H1 (cell line): ENCODE data around the gene PDLIM3. TPM values are rescaled to one million over a fixed set of nuclear protein-coding genes. Genes with fewer than 3 reads are reported as not detected.

ENCODE experiments used
- CTCF ChIA-PET: fragments of 300-600 bp; sonication (Branson Sonifier 250); formaldehyde crosslinking; loops from one replicate; lab custom pipeline; 2021; ENCODE audit not compliant: partially characterized antibody; lab: Charles Lee
- POLR2A ChIA-PET: fragments of 300-600 bp; sonication (Branson Sonifier 250); formaldehyde crosslinking; loops from one replicate; lab custom pipeline; 2021; ENCODE audit warnings: inconsistent platforms; ENCODE audit not compliant: partially characterized antibody; lab: Charles Lee
- DNase-seq, 2 experiments: peaks; one replicate each; pipeline versions ENCODE4 v3.0.0 to v3.0.0-alpha.2; 2010 to 2022; ENCODE audit warnings: low spot score in 2 of 2, low read depth in 1 of 2, mixed read lengths in 1 of 2
- FAIRE-seq: peaks from 2 replicates; lab custom pipeline; 2011; peaks lifted over from hg19 to GRCh38; lab: Jason Lieb, UNC
- H2AFZ ChIP-seq: 2 replicates; pipeline ENCODE4 v1.8.1; 2012; ENCODE audit warnings: low read length, inconsistent platforms
- H2AK5ac ChIP-seq: 2 replicates; pipeline ENCODE4 v1.6.1; 2013; ENCODE audit warnings: low read depth, low read length
- H2BK120ac ChIP-seq: replicated peaks from 2 replicates; pipeline ENCODE3; 2013; ENCODE audit warnings: low read depth, low read length, inconsistent platforms
- H2BK12ac ChIP-seq: 2 replicates; pipeline ENCODE4 v1.6.1; 2013; ENCODE audit warnings: low read depth, low read length
- H2BK15ac ChIP-seq: 2 replicates; pipeline ENCODE4 v1.6.1; 2013; ENCODE audit warnings: low read length
- H2BK20ac ChIP-seq: 2 replicates; pipeline ENCODE4 v1.6.1; 2013; ENCODE audit warnings: low read length
- H2BK5ac ChIP-seq: 2 replicates; pipeline ENCODE4 v1.6.1; 2013; ENCODE audit warnings: low read depth, low read length
- H3K14ac ChIP-seq: 2 replicates; pipeline ENCODE4 v1.6.1; 2013; ENCODE audit warnings: inconsistent platforms; ENCODE audit not compliant: insufficient read length
- H3K18ac ChIP-seq: 2 replicates; pipeline ENCODE4 v1.6.1; 2013; ENCODE audit warnings: low read length; ENCODE audit errors: extremely low read depth
- H3K23ac ChIP-seq: 2 replicates; pipeline ENCODE4 v1.6.1; 2013; ENCODE audit warnings: inconsistent platforms; ENCODE audit not compliant: insufficient read length
- H3K23me2 ChIP-seq: 2 replicates; pipeline ENCODE4 v1.6.1; 2013; ENCODE audit warnings: low read depth, low read length
- H3K27ac ChIP-seq: 2 replicates; pipeline ENCODE4 v1.6.1; 2011; ENCODE audit warnings: low read depth, low read length, inconsistent platforms
- H3K27me3 ChIP-seq, 4 experiments: replicated peaks in 1 of 4; 1 replicate in 1 of 4; 2 replicates in 3 of 4; pipeline versions ENCODE4 v1.6.1 to v1.8.1; 2011 to 2013; ENCODE audit warnings: low read length in 3 of 4, mild to moderate bottlenecking in 3 of 4, inconsistent platforms in 2 of 4, mixed read lengths in 2 of 4, moderate library complexity in 1 of 4; ENCODE audit not compliant: control insufficient read depth in 3 of 4, insufficient read depth in 3 of 4; ENCODE audit errors: extremely low read depth in 1 of 4
- H3K36me3 ChIP-seq, 4 experiments: 2 replicates each; pipeline versions ENCODE4 v1.6.1 to v1.8.1; 2011 to 2013; ENCODE audit warnings: mild to moderate bottlenecking in 4 of 4, low read length in 3 of 4, moderate library complexity in 2 of 4, control low read depth in 1 of 4, inconsistent platforms in 1 of 4; ENCODE audit not compliant: insufficient read depth in 4 of 4, control insufficient read depth in 2 of 4
- H3K4ac ChIP-seq: replicated peaks from 2 replicates; pipeline ENCODE3; 2013; ENCODE audit warnings: low read length, low read depth, mixed read lengths, inconsistent platforms; ENCODE audit not compliant: insufficient read length
- H3K4me1 ChIP-seq, 4 experiments: replicated peaks in 1 of 4; 1 replicate in 1 of 4; 2 replicates in 3 of 4; pipeline versions ENCODE4 v1.6.1 to v1.8.1; 2011 to 2013; ENCODE audit warnings: low read length in 3 of 4, inconsistent platforms in 2 of 4, mixed read lengths in 1 of 4; ENCODE audit not compliant: insufficient read depth in 4 of 4, control insufficient read depth in 3 of 4
- H3K4me2 ChIP-seq, 2 experiments: 2 replicates each; pipeline versions ENCODE4 v1.6.1 to v1.8.1; 2011 to 2013; ENCODE audit warnings: low read depth in 2 of 2, low read length in 2 of 2, control low read depth in 1 of 2, inconsistent platforms in 1 of 2, mild to moderate bottlenecking in 1 of 2; ENCODE audit not compliant: insufficient read depth in 1 of 2
- H3K4me3 ChIP-seq, 4 experiments: fragments of 200-600, 300-600 bp in 1 of 4; sonication (generic), shearing (Covaris generic), sonication (Bioruptor Twin) in 1 of 4; 2 replicates each; pipeline versions ENCODE4 v1.5.1 to v1.8.1; 2011 to 2016; ENCODE audit warnings: low read length in 4 of 4, low read depth in 3 of 4, control low read depth in 2 of 4, inconsistent platforms in 2 of 4, mild to moderate bottlenecking in 2 of 4, mixed read lengths in 1 of 4, moderate library complexity in 1 of 4; ENCODE audit not compliant: insufficient read depth in 2 of 4; ENCODE audit errors: extremely low read depth in 1 of 4
- H3K56ac ChIP-seq: replicated peaks from 2 replicates; pipeline ENCODE3; 2013; ENCODE audit warnings: low read depth, mild to moderate bottlenecking, mixed read lengths, low read length, inconsistent platforms; ENCODE audit not compliant: insufficient read length
- H3K79me1 ChIP-seq: 2 replicates; pipeline ENCODE4 v1.6.1; 2013; ENCODE audit warnings: low read depth, low read length, control low read depth
- H3K79me2 ChIP-seq, 2 experiments: 2 replicates each; pipeline versions ENCODE4 v1.6.1 to v1.8.1; 2012 to 2013; ENCODE audit warnings: low read length in 2 of 2, mild to moderate bottlenecking in 2 of 2, inconsistent platforms in 1 of 2; ENCODE audit not compliant: insufficient read depth in 2 of 2, control insufficient read depth in 1 of 2
- H3K9ac ChIP-seq, 4 experiments: replicated peaks in 1 of 4; 1 replicate in 1 of 4; 2 replicates in 3 of 4; pipeline versions ENCODE4 v1.6.1 to v1.8.1; 2011 to 2013; ENCODE audit warnings: low read depth in 3 of 4, low read length in 3 of 4, control low read depth in 2 of 4, mild to moderate bottlenecking in 2 of 4, moderate library complexity in 2 of 4, inconsistent platforms in 1 of 4; ENCODE audit errors: extremely low read depth in 1 of 4
- H3K9me3 ChIP-seq, 2 experiments: 2 replicates each; pipeline versions ENCODE4 v1.6.1 to v1.8.1; 2012 to 2013; ENCODE audit warnings: mild to moderate bottlenecking in 2 of 2, moderate library complexity in 2 of 2, control low read depth in 1 of 2, inconsistent platforms in 1 of 2, low read depth in 1 of 2, low read length in 1 of 2, mixed read lengths in 1 of 2; ENCODE audit not compliant: insufficient read depth in 2 of 2
- H4K20me1 ChIP-seq, 2 experiments: replicated peaks in 1 of 2; 2 replicates each; pipeline versions ENCODE3 to v1.8.1; 2011 to 2013; ENCODE audit warnings: inconsistent platforms in 2 of 2, low read length in 2 of 2, mild to moderate bottlenecking in 1 of 2; ENCODE audit not compliant: insufficient read depth in 2 of 2, control insufficient read depth in 1 of 2
- H4K5ac ChIP-seq: 2 replicates; pipeline ENCODE4 v1.6.1; 2013; ENCODE audit warnings: low read length, low read depth, mixed read lengths, inconsistent platforms; ENCODE audit not compliant: insufficient read length
- H4K8ac ChIP-seq: 2 replicates; pipeline ENCODE4 v1.8.0; 2013; ENCODE audit warnings: mild to moderate bottlenecking, moderate library complexity, low read length, inconsistent platforms; ENCODE audit not compliant: insufficient read depth; ENCODE audit errors: extremely low read depth
- H4K91ac ChIP-seq: replicated peaks from 2 replicates; pipeline ENCODE3; 2013; ENCODE audit warnings: low read length, mixed read lengths, inconsistent platforms; ENCODE audit not compliant: insufficient read length
- CBX8 ChIP-seq: fragments of 300-800, 300-1000 bp; sonication (generic); IDR thresholded peaks from 2 replicates; pipeline ENCODE4 v1.7.1; 2016; ENCODE audit warnings: low read depth, low read length, borderline replicate concordance
- CTBP2 ChIP-seq: IDR thresholded peaks from 2 replicates; pipeline ENCODE4 v1.7.0; 2011; ENCODE audit warnings: borderline replicate concordance, mild to moderate bottlenecking, moderate library complexity, mixed read lengths, low read length; ENCODE audit not compliant: insufficient read depth, insufficient read length
- HDAC2 ChIP-seq, 2 experiments: fragments of 300-600 bp in 1 of 2; sonication (generic) in 1 of 2; IDR thresholded peaks; 2 replicates each; pipeline ENCODE4 v1.6.1; 2011 to 2012; ENCODE audit warnings: low read depth in 2 of 2, low read length in 2 of 2, mild to moderate bottlenecking in 2 of 2, moderate library complexity in 2 of 2, borderline replicate concordance in 1 of 2, inconsistent platforms in 1 of 2
- KDM4A ChIP-seq: IDR thresholded peaks from one replicate; pipeline ENCODE4 v1.7.1; 2012; ENCODE audit warnings: low read depth, mild to moderate bottlenecking, moderate library complexity, low read length, inconsistent platforms; ENCODE audit not compliant: severe bottlenecking
- NANOG ChIP-seq: IDR thresholded peaks from 2 replicates; pipeline ENCODE4 v1.6.1; 2011; ENCODE audit warnings: low read length, low read depth, mild to moderate bottlenecking, inconsistent platforms; ENCODE audit not compliant: insufficient read depth, poor library complexity, severe bottlenecking
- RXRA ChIP-seq: IDR thresholded peaks from 2 replicates; pipeline ENCODE4 v1.6.1; 2011; ENCODE audit warnings: low read depth, mild to moderate bottlenecking, low read length, moderate library complexity; ENCODE audit not compliant: insufficient read depth
- WGBS, 2 experiments: shearing (Covaris generic) in 1 of 2; methylation state at CpG; one replicate each; pipeline versions ENCODE4 v1.1.6 to v1.1.7; 2013 to 2015; ENCODE audit warnings: low lambda C conversion rate in 2 of 2, mixed read lengths in 2 of 2, inconsistent platforms in 1 of 2, low coverage in 1 of 2, missing lambda C conversion rate in 1 of 2; ENCODE audit not compliant: insufficient replicate concordance in 2 of 2, insufficient coverage in 1 of 2, insufficient read length in 1 of 2; ENCODE audit errors: extremely low coverage in 1 of 2, missing lambda C conversion rate in 1 of 2; 5-methylcytosine and 5-hydroxymethylcytosine counted together
- polyA plus RNA-seq, 7 experiments: library from polyadenylated mRNA; depleted of rRNA in 3 of 7; stranded (reverse) in 5 of 7; unstranded in 2 of 7; fragments of >200 nt in 5 of 7; fragments of 200-250 nt in 2 of 7; gene quantifications; 1 replicate in 5 of 7; 2 replicates in 1 of 7; 4 replicates in 1 of 7; pipeline versions ENCODE4 v1.2.1 to v1.2.3, GENCODE V29; 2011 to 2013; ENCODE audit warnings: missing spikeins in 2 of 7, mixed read lengths in 2 of 7
- total RNA-seq: library from RNA; stranded (reverse); fragmentation: NEBNext Ultra II Directional; extraction: Animal tissue kit (Norgen Biotek cat#: 25700); gene quantifications from 2 replicates; pipeline ENCODE4 v1.2.1, GENCODE V29; 2021

PDLIM3 gene
- total and polyA plus RNA-seq, 2 of the 8 experiments (the other 6 are each of a cell fraction or from before 2014, with no cell fraction given): 7.6 to 8.1 TPM

- Histone ChIP-seq H2BK15ac (no peak overlapping the region), H3K14ac (no peak overlapping the region), H3K4me3 (no peak overlapping the region), H2AFZ (no peak overlapping the region), H4K91ac (no peak overlapping the region), H2BK5ac (no peak overlapping the region), H3K23me2 (peaks cover 5% of the 10 kb centered on the region), H3K79me2 (no peaks in the 10 kb centered on the region), H3K4ac (no peak overlapping the region), H3K9me3 (no peaks in the 10 kb centered on the region), H2BK20ac (no peak overlapping the region), H3K18ac (no peak overlapping the region), H3K56ac (no peak overlapping the region), H2BK12ac (no peak overlapping the region), H3K4me1 (peaks cover 0 to 3% (median 0%) of the 10 kb centered on the region in 4 experiments; a peak in 4 of 7 replicates), H3K27ac (no peak overlapping the region), H3K27me3 (peaks cover 0 to 4% (median 0%) of the 10 kb centered on the region in 4 experiments; a peak in 2 of 7 replicates), H3K36me3 (no peaks in the 10 kb centered on the region), H2BK120ac (no peak overlapping the region), H3K4me2 (no peak overlapping the region), H3K9ac (no peak overlapping the region), H3K79me1 (no peaks in the 10 kb centered on the region), H4K20me1 (no peaks in the 10 kb centered on the region), H4K8ac (no peak overlapping the region), H4K5ac (no peak overlapping the region), H3K23ac (no peak overlapping the region), H2AK5ac (no peak overlapping the region)
- TF ChIP-seq RXRA (no peak), KDM4A (no peak), HDAC2 (IDR thresholded peaks at IDR 0.05; ENCODE audit: borderline replicate concordance in 1 of 2, low read depth in 2 of 2, low read length in 2 of 2) (no peak), CBX8 (no peak), NANOG (no peak), CTBP2 (no peak)
- DNase-seq: no peak
- no peak for FAIRE-seq
- POLR2A ChIA-PET: no interaction called here
- CTCF ChIA-PET: interaction anchor here (1.7 kb wide), 1 partner anchor 11 kb away, joined by 3 read pairs; no protein-coding TSS in a partner anchor
- WGBS, 2 experiments: 84% methylated on average over 8 of the region's 8 CpGs; no CpG with 5 or more reads in 1 of the 2 experiments
These were observed 67.3 kb downstream of the PDLIM3 start for GRCh38 chr4:185467991-185468390.
